HTERT RPE-1 (cell line): ENCODE data around the gene MATK.

Experiments
- in situ Hi-C: fragments of 300-500 bp; cut with MboI; formaldehyde crosslinking; loops from 4 replicates; pipeline ENCODE4 v1.14.3; 2020; ENCODE audit warnings: low sequenced_read_pairs

Gene MATK

GRCh38 chr19:3785938-3786824 is at the start of gene MATK:
Gene MATK (minus strand): TSS chr19:3786381. CDS start chr19:3785135, 1,246 bp downstream.
- in situ Hi-C loops, result no loop called here

- in situ Hi-C loops, result no loop called here
These were observed 48.9 kb upstream of the MATK start for GRCh38 chr19:3835055-3835435.

GRCh38 chr19:3834349-3835054 is 48.3 kb upstream of the MATK start:
- in situ Hi-C loops, result no loop called here

- in situ Hi-C loops, result no loop called here
These were observed 47.6 kb upstream of the MATK start for GRCh38 chr19:3833578-3834348.

- in situ Hi-C loops, result no loop called here
These were observed 45.8 kb upstream of the MATK start for GRCh38 chr19:3832001-3832400.

- in situ Hi-C loops, result no loop called here
These were observed 45.4 kb upstream of the MATK start for GRCh38 chr19:3831601-3832000.

- in situ Hi-C loops, result no loop called here
These were observed 44.7 kb upstream of the MATK start for GRCh38 chr19:3830621-3831589.

GRCh38 chr19:3827306-3827705 is 41.1 kb upstream of the MATK start:
- in situ Hi-C loops, result no loop called here

GRCh38 chr19:3826163-3826562 is 40.0 kb upstream of the MATK start:
- in situ Hi-C loops, result no loop called here

GRCh38 chr19:3825286-3825956 is 39.2 kb upstream of the MATK start:
- in situ Hi-C loops, result no loop called here

GRCh38 chr19:3823350-3823713 is 37.2 kb upstream of the MATK start:
- in situ Hi-C loops, result no loop called here

GRCh38 chr19:3822683-3823349 is 36.6 kb upstream of the MATK start:
- in situ Hi-C loops, result no loop called here

- in situ Hi-C loops, result no loop called here
These were observed 35.7 kb upstream of the MATK start for GRCh38 chr19:3821857-3822364.

- in situ Hi-C loops, result no loop called here
These were observed 35.0 kb upstream of the MATK start for GRCh38 chr19:3821156-3821555.

- in situ Hi-C loops, result no loop called here
These were observed 33.8 kb upstream of the MATK start for GRCh38 chr19:3819989-3820388.

- in situ Hi-C loops, result no loop called here
These were observed 32.7 kb upstream of the MATK start for GRCh38 chr19:3818918-3819317.

GRCh38 chr19:3818466-3818865 is 32.3 kb upstream of the MATK start:
- in situ Hi-C loops, result no loop called here

GRCh38 chr19:3817761-3818160 is 31.6 kb upstream of the MATK start:
- in situ Hi-C loops, result no loop called here

- in situ Hi-C loops, result no loop called here
These were observed 30.5 kb upstream of the MATK start for GRCh38 chr19:3816566-3817218.
